Effector memory CD4-positive, alpha-beta T cell (primary cell): ENCODE results near the gene SLC28A1.

Source experiments
- DNase-seq, 3 donors: peaks; one replicate each; pipeline ENCODE4 v3.0.0-alpha.2; 2020
- H3K27ac ChIP-seq: 2 replicates; pipeline ENCODE4 v1.7.0; 2013; ENCODE audit warnings: mild to moderate bottlenecking, low read length, moderate library complexity; ENCODE audit not compliant: insufficient read depth, poor library complexity, severe bottlenecking
- H3K27me3 ChIP-seq: replicated peaks from 2 replicates; pipeline ENCODE4 v1.7.0; 2013; ENCODE audit warnings: mild to moderate bottlenecking, low read length; ENCODE audit not compliant: insufficient read depth, control insufficient read depth, poor library complexity, severe bottlenecking
- H3K36me3 ChIP-seq: 2 replicates; pipeline ENCODE4 v1.7.0; 2013; ENCODE audit warnings: mild to moderate bottlenecking, low read length, moderate library complexity; ENCODE audit not compliant: control insufficient read depth, insufficient read depth
- H3K4me1 ChIP-seq: 2 replicates; pipeline ENCODE4 v1.7.0; 2013; ENCODE audit warnings: low read length, mild to moderate bottlenecking; ENCODE audit not compliant: control insufficient read depth, insufficient read depth, poor library complexity, severe bottlenecking
- H3K4me3 ChIP-seq: 2 replicates; pipeline ENCODE4 v1.7.0; 2013; ENCODE audit warnings: low read length, low read depth, mild to moderate bottlenecking; ENCODE audit not compliant: insufficient read depth, poor library complexity, severe bottlenecking
- H3K9me3 ChIP-seq: 2 replicates; pipeline ENCODE4 v1.7.0; 2013; ENCODE audit warnings: mild to moderate bottlenecking, low read length, moderate library complexity; ENCODE audit not compliant: control insufficient read depth

The SLC28A1 gene

DNA sequence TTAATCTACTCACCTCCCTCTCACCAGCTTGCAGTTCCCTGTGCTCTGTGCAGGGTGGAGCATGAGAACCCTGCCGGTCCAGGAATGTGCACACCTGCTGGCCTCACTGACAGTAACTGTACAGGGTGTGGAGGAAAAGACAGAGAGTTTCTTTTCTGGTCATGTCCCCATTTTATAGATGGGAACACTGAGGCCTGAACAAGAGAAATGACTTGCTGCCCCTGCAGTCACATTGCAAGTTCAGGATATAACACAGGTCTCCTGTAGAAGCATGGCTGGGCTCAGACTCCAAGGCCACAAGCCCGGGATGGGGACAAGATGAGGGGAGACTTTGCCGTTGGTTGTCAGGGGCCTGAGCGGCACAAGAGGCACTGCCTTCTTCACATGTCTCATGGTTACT, 23.3 kb downstream of the SLC28A1 start:
- H3K27ac ChIP-seq, result no peak overlapping the region
- H3K27me3 ChIP-seq, result no peaks in the 10 kb centered on the region
- no peak for DNase-seq
- no peaks in the 10 kb centered on the region for H3K9me3 ChIP-seq
- no peak overlapping the region for H3K4me3 ChIP-seq
- H3K4me1 ChIP-seq, result no peaks in the 10 kb centered on the region
- no peaks in the 10 kb centered on the region for H3K36me3 ChIP-seq

DNA sequence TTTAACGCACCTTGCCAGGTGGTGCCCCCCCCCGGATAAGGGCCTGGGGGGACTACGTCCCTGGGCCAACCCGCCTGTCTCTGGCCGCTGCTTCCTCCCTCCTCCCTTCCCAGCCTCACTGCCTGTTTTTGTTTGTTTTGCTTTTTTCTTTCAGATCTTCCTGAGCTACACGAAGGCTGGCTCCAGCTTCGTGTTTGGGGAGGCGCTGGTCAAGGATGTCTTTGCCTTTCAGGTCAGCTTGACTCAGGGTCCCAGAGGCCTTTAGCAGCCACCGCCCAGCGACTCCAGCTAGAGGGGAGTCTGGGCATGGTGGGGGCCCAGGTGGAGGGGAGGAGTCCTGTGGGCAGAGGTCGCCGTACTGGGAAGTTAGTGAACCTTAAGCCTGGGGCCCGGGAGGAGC, 24.1 kb downstream of the SLC28A1 start:
- H3K27me3 ChIP-seq, result no peaks in the 10 kb centered on the region
- H3K27ac ChIP-seq, result no peak overlapping the region
- H3K36me3 ChIP-seq, result no peaks in the 10 kb centered on the region
- no peaks in the 10 kb centered on the region for H3K9me3 ChIP-seq
- no peaks in the 10 kb centered on the region for H3K4me1 ChIP-seq
- H3K4me3 ChIP-seq, result no peak overlapping the region
- no peak for DNase-seq

DNA sequence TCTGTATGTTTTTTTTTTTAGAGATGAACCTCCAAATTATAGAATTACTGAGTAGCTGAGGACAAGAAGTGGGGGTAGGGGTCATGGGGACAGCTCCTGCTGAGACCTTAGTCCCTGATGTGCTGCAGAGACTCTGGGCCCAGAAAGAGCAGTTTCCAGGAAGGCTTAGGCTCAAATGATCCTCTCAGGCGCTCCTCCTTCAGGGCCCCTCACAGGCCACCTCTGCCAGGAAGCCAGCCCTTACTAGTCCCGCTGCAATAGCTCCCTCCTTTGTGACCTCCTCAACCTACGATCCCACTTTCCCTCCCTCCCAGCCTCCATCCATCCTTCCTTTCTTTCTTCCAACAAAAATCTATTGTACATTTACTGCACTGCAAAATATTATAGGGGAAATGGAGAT, 24.6 kb downstream of the SLC28A1 start:
- Histone ChIP-seq H3K36me3 (no peaks in the 10 kb centered on the region), H3K4me3 (no peak overlapping the region), H3K4me1 (no peaks in the 10 kb centered on the region), H3K27me3 (no peaks in the 10 kb centered on the region), H3K27ac (no peak overlapping the region), H3K9me3 (no peaks in the 10 kb centered on the region)
- DNase-seq, result no peak

DNA sequence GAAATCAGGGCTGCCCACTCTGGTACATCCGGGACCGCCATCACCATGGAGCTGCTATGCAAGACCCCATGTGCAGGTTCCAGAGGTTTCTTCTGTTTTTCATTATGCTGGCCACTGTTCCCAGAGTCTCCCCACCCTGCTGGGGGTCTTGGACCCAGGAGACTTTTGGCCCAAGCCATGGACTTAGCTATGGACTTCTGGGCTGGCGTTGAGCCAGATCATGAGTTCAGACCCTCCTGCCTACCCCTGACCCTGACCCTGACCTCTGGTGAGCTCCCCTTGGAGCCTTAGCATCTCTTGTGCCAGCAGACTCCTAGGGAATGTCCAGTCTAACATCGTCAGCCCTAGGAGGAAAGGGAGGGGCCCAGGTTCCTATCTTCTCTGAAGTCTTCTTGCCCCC, 25.3 kb downstream of the SLC28A1 start:
- H3K4me3 ChIP-seq, result no peak overlapping the region
- DNase-seq, result no peak
- H3K4me1 ChIP-seq, result no peaks in the 10 kb centered on the region
- H3K27ac ChIP-seq, result no peak overlapping the region
- H3K9me3 ChIP-seq, result no peaks in the 10 kb centered on the region
- H3K27me3 ChIP-seq, result no peaks in the 10 kb centered on the region
- no peaks in the 10 kb centered on the region for H3K36me3 ChIP-seq

DNA sequence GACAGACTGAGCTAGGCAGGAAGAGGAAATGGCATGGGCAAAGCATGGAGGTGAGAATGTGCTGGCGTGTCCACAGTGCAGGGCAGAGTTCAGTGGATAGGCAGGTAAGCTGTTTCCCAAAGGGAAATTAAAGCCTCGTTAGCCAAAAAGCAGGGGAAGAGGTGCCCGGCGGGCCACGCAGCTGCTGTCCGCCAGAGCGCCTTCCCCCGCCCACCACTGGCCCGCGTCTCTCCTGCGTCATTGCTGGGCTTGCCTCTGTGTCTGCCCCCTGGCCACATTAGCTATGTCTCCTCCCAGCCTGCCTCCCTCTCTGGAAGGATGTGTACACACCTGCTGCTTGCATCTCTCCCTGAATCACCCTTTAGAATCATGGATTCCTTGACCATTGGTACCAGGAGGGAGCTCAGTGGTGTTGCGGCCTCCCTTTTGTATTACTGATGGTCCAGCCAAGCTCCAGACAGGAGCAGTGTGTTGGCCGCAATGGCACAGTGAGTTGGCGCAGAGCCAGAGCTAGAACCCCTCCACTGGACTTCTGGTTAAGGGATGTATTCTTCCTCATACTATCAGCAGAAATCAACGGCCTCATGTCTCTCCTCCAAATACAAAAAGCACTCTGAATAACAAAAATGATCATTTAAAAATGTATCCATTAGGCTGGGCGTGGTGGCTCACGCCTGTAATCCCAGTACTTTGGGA, 26.6 kb downstream of the SLC28A1 start:
- Histone ChIP-seq H3K27me3 (no peaks in the 10 kb centered on the region), H3K36me3 (no peaks in the 10 kb centered on the region), H3K27ac (no peak overlapping the region), H3K4me1 (no peaks in the 10 kb centered on the region), H3K4me3 (no peak overlapping the region), H3K9me3 (no peaks in the 10 kb centered on the region)
- DNase-seq, result no peak

DNA sequence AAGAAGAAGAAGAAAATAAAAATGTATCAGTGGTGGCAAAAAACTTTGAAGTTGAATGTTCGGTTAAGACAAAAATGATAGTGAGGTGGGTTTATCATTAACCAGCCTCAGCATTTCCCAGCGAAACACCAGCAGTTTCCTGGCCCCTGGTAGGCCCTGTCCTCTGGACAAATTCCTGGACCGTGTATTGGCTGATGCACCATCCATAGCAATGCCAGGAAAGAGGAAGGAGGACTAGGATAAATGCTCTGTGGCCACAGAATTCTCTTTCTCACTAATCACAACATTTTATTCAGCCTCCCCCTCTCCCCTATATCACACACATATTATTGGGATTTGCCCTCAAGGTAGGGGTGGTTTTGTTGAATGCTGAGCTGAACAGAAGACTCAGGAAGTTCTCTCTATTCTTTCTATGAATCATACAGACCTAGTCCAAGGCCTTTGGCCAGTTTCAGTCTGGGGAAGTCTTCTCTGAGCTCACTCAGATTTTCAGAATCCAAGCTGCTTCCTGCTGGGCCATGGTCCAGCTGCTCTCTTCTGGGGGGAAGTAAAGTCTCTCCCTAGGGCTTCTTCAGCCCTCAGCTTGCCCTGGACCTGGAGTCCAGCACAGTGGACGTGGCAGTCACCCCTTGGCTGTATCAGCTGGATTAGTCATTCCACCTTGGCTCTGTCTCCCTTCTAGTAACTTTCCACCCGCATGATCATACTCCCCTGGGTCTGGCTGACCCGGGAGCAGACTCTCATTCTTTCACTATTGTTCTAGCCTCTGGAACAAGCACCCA, 27.6 kb downstream of the SLC28A1 start:
- Histone ChIP-seq H3K36me3 (no peaks in the 10 kb centered on the region), H3K9me3 (no peaks in the 10 kb centered on the region), H3K4me1 (no peaks in the 10 kb centered on the region), H3K27me3 (no peaks in the 10 kb centered on the region), H3K4me3 (no peak overlapping the region), H3K27ac (no peak overlapping the region)
- DNase-seq, result no peak

DNA sequence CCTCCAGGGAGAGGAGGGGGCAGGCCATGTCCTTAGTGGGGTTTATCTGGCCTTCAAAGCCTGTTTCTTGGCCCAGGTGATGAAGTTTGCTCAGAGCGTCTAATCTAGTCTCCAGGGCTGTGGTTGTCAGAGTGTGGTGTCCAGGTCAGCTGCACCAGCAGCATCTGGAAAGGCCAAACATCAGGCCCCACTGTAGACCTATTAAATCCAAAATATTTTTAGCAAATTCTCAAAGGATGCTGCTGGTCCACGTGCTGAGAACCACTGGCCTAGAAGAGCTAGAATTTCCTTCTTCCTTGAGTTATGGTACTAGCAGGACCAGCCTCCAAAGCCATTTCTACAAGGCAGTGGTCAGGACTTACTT, 28.9 kb downstream of the SLC28A1 start:
- no peak overlapping the region for H3K27ac ChIP-seq
- H3K9me3 ChIP-seq, result no peaks in the 10 kb centered on the region
- H3K36me3 ChIP-seq, result no peaks in the 10 kb centered on the region
- H3K4me1 ChIP-seq, result no peaks in the 10 kb centered on the region
- H3K27me3 ChIP-seq, result no peaks in the 10 kb centered on the region
- no peak for DNase-seq
- H3K4me3 ChIP-seq, result no peak overlapping the region

DNA sequence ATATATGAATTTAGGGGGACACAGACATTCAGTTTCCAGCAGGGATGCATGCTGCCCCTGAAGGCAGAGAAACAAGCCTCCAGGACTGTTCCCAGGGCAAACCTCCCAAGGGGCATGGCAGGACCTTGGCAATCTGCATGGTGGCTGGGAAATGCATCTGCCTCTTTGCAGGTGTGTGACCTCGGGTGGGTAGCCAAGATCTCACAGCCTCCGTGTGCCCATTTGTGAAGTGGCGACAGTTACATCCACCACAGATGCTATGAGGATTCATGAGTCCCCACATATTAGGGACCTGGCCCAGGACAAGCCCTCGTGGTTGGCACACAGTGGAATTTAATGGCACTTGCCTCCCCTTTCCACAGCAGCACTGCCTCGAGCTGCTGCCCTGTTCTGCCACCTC, 29.9 kb downstream of the SLC28A1 start:
- Histone ChIP-seq H3K36me3 (no peaks in the 10 kb centered on the region), H3K4me1 (no peaks in the 10 kb centered on the region), H3K27me3 (no peaks in the 10 kb centered on the region), H3K4me3 (no peak overlapping the region), H3K9me3 (no peaks in the 10 kb centered on the region), H3K27ac (no peak overlapping the region)
- no peak for DNase-seq

DNA sequence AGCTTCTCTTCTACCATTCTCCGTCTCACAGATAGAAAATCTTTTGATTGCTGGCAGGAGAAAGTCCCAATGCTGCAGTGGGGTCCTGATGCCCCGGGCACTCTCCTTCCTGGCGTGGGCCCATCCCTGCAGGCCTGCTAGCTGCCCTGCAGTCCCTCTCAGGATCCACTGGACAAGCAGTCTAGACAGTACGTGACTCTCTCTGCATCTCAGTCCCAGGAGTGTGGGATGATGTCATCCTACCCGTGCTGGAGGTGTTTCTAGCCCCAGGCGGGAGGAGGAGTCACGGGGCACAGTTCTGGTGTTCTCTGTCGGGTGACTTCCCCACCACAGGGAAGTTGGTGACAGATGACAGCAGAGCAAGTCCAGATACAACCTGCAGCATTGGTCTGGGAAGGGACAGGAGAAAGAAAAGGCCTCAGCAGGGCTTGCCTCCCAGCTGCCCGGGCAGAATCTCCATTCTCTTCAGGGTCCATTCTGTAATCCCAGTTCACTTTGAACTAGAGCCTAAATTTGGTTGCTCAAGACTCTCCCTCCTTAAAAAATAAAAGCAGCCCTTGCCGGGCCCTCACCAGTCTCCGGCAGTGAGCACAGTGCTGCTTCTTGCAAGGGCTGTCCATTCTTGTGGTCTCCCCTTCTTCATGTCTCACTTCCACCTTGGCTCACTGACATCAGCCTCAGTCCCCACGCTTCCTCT, 30.6 kb downstream of the SLC28A1 start:
- Histone ChIP-seq H3K4me1 (no peaks in the 10 kb centered on the region), H3K36me3 (no peaks in the 10 kb centered on the region), H3K4me3 (no peak overlapping the region), H3K9me3 (no peaks in the 10 kb centered on the region), H3K27ac (no peak overlapping the region), H3K27me3 (no peaks in the 10 kb centered on the region)
- DNase-seq, result no peak

DNA sequence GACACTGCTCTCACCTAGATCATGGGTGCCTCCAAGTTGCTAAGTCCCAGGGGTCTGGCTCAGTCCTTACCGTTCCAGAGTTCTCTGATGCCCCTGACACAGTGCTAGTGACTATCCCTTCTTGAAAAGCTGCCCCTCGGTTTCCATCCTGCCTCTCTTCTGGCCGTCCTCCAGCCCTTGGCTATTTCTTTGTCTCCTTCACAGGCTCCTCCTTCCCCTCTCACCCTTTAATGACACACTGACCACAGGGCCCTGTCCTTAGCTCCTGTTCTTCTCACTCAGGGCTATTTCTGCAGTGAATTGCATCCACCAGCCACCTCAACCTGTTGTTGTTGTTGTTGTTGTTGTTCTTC, 31.1 kb downstream of the SLC28A1 start:
- H3K4me1 ChIP-seq, result no peaks in the 10 kb centered on the region
- DNase-seq, result no peak
- no peaks in the 10 kb centered on the region for H3K27me3 ChIP-seq
- H3K36me3 ChIP-seq, result no peaks in the 10 kb centered on the region
- H3K27ac ChIP-seq, result no peak overlapping the region
- H3K4me3 ChIP-seq, result no peak overlapping the region
- no peaks in the 10 kb centered on the region for H3K9me3 ChIP-seq
